Measurements from ENCODE around the gene CUEDC1. TPM values are rescaled to one million over a fixed set of nuclear protein-coding genes. Genes with fewer than 3 reads are reported as not detected.
A peak's percentile ranks its signal among the peaks of the same experiment; 100 is the strongest.

CUEDC1 gene, protein sequence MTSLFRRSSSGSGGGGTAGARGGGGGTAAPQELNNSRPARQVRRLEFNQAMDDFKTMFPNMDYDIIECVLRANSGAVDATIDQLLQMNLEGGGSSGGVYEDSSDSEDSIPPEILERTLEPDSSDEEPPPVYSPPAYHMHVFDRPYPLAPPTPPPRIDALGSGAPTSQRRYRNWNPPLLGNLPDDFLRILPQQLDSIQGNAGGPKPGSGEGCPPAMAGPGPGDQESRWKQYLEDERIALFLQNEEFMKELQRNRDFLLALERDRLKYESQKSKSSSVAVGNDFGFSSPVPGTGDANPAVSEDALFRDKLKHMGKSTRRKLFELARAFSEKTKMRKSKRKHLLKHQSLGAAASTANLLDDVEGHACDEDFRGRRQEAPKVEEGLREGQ
- total RNA-seq, result 10 to 100 TPM; 31.2 to 43.9 (median 34.3) TPM

DNA sequence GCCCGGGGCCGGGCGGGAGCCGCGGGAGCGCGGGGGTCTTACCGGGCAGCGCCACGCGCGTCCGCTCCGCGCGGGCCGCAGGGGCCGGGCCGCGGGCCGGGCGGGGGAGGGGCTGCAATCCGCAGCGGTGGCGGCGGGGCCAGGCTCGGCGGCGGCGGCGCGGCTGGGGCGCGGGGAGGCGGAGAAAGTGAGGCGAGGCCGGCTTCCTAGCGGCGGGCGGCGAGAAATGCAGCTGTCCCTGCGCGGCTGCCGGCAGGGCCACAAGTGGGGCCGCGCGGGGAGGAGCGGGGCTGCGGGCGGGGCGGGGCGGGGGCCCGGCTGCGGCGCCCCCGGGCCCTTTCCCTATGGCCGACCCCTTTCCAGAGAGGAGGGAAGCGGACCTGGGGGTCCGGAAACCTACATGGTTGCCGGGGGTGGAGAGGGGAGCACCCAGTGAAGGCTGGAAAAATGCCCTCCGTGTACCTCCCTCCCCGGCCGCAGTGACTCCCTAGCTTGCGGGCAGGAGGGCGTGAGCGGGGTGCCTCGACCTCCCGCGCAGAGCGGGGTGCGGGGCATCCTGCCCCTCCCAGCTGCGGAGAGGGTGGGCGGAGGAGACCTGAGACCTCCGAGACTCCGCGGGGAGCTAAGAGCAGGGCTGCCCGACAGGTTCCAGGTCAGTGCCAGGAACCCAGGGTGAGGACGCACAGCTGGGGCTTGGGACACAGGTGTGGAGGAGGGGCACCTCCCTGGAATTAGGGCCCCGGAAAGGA lies at the start of gene CUEDC1:
TSS of gene CUEDC1 (minus strand) at position 230 of the 749 bp plus-strand sequence. CDS start 69,848 bp downstream, outside the sequence.
- no peaks in the 10 kb centered on the region for H3K27me3 ChIP-seq
- peak within 1 kb of the TSS; percentile 82 to 99 (median 98) for H3K27ac ChIP-seq
- H3K9me3 ChIP-seq, result no peaks in the 10 kb centered on the region
- H3K4me3 ChIP-seq, result peak within 1 kb of the TSS; percentile 64 to 88 (median 78)
- peaks cover 54 to 58% of the 10 kb centered on the region in 2 donors for H3K4me1 ChIP-seq
- peak; percentile 72 to 79 for DNase-seq
- peak; percentile 69 to 76 for ATAC-seq
- no peaks in the 10 kb centered on the region for H3K36me3 ChIP-seq
- peak in 1 of 2 donors; percentile 50 for TF ChIP-seq POLR2A (IDR thresholded peaks at IDR 0.05)
- TF ChIP-seq, protein P1, sequence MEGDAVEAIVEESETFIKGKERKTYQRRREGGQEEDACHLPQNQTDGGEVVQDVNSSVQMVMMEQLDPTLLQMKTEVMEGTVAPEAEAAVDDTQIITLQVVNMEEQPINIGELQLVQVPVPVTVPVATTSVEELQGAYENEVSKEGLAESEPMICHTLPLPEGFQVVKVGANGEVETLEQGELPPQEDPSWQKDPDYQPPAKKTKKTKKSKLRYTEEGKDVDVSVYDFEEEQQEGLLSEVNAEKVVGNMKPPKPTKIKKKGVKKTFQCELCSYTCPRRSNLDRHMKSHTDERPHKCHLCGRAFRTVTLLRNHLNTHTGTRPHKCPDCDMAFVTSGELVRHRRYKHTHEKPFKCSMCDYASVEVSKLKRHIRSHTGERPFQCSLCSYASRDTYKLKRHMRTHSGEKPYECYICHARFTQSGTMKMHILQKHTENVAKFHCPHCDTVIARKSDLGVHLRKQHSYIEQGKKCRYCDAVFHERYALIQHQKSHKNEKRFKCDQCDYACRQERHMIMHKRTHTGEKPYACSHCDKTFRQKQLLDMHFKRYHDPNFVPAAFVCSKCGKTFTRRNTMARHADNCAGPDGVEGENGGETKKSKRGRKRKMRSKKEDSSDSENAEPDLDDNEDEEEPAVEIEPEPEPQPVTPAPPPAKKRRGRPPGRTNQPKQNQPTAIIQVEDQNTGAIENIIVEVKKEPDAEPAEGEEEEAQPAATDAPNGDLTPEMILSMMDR (IDR thresholded peaks at IDR 0.05 in 4 of 5, conservative IDR thresholded peaks at IDR 0.05 in 1 of 5), result peak in 4 of 5 experiments; percentile 34 to 64 (median 38)
- in situ Hi-C loops (cut with MboI; ENCODE audit: low sequenced_read_pairs in 4 of 4), result no loop called here
- intact Hi-C loops (cut with DNase I; ENCODE audit: low total_unique reads), result loop anchor here (2.0 kb wide), 1 partner anchor 31 kb away; no protein-coding TSS in a partner anchor

- intact Hi-C loops (cut with DNase I; ENCODE audit: low total_unique reads) (loop anchor here (10.0 kb wide), 1 partner anchor 339 kb away; no protein-coding TSS in a partner anchor), in situ Hi-C loops (cut with MboI; ENCODE audit: low sequenced_read_pairs in 4 of 4) (loop anchor here in 2 of 4 donors (10.0 to 25.0 kb wide), 2 partner anchors 108 to 111 kb away; no protein-coding TSS in a partner anchor)
- Histone ChIP-seq H3K27me3 (no peaks in the 10 kb centered on the region), H3K36me3 (peaks cover 0 to 52% of the 10 kb centered on the region in 2 donors), H3K4me3 (no peak overlapping the region), H3K4me1 (peaks cover 69% of the 10 kb centered on the region in 2 donors), H3K27ac (peak overlapping the region in 3 of 4 donors; percentile 96 to 100 (median 99)), H3K9me3 (no peaks in the 10 kb centered on the region)
- TF ChIP-seq, protein P1 (IDR thresholded peaks at IDR 0.05 in 4 of 5, conservative IDR thresholded peaks at IDR 0.05 in 1 of 5), result no peak
- no peak for TF ChIP-seq POLR2A (IDR thresholded peaks at IDR 0.05)
- DNase-seq (no peak), ATAC-seq (no peak)
These were observed 48.8 kb upstream of the CUEDC1 start for GRCh38 chr17:58004060-58004459.

DNA sequence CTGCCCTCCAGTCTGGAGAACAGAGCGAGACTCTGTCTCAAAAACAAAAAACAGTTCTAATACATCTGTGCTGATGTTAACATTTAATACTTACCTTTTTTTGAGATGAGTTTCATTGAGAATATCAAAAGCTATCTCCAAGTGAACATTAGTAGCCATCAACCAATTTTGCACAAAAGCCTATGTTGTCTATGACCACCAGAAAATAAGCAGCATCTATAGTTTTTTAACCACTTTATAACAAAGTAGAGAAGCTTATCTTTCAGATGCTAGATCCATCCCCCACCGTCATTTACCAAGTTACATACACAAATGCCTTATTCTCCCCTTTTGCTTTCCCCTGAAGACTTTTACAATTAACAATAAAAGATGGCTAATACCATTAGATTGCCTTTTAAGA lies 47.8 kb upstream of the CUEDC1 start:
- in situ Hi-C loops (cut with MboI; ENCODE audit: low sequenced_read_pairs in 4 of 4), result loop anchor here in 2 of 4 donors (10.0 to 25.0 kb wide), 2 partner anchors 109 to 112 kb away; no protein-coding TSS in a partner anchor
- ATAC-seq (no peak), DNase-seq (no peak)
- H3K27ac ChIP-seq, result peak overlapping the region in 3 of 4 donors; percentile 33 to 99 (median 96)
- H3K9me3 ChIP-seq, result no peaks in the 10 kb centered on the region
- H3K4me3 ChIP-seq, result no peak overlapping the region
- H3K36me3 ChIP-seq, result peaks cover 0 to 53% of the 10 kb centered on the region in 2 donors
- TF ChIP-seq POLR2A (IDR thresholded peaks at IDR 0.05), result no peak
- TF ChIP-seq, protein P1 (IDR thresholded peaks at IDR 0.05 in 4 of 5, conservative IDR thresholded peaks at IDR 0.05 in 1 of 5), result no peak
- intact Hi-C loops (cut with DNase I; ENCODE audit: low total_unique reads), result loop anchor here (10.0 kb wide), 1 partner anchor 338 kb away; no protein-coding TSS in a partner anchor
- peaks cover 63 to 64% of the 10 kb centered on the region in 2 donors for H3K4me1 ChIP-seq
- no peaks in the 10 kb centered on the region for H3K27me3 ChIP-seq

DNA sequence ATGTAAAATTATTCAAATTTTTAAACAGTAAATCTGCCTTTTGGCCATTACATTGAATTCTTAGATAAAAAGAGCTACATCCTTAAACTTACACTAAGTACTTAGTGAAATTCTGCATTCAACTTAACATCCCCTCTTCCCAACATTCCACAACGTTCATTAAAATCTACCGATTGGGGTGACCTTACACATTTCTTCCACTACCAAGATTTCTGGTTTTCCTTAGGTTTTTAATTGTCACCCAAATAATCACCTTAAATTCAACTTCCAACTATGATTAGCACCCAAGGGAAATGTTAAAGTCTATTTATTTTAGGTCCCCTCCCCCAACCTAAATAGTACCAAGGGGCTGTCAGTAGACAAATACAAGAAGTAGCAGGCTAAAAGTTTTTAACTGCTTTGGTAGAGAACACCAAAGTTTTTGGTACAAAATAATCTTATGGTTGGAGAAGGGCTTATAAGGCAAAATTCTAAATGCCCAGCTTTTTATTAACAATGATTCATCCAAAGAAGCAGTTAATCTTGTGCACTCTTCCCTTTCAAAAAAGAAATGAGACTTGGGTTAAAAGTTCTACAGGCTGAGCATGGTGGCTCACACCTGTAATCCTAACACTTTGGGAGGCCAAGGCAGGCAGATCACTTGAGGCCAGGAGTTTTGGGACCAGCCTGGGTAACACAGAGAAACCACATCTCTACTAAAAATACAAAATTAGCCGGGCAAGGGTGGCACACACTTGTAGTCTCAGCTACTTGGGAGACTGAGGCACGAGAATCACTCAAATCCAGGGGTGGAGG lies 47.1 kb upstream of the CUEDC1 start:
- intact Hi-C loops (cut with DNase I; ENCODE audit: low total_unique reads), result loop anchor here (10.0 kb wide), 1 partner anchor 338 kb away; no protein-coding TSS in a partner anchor

More for the DNA sequence above, 47.1 kb upstream of the CUEDC1 start:
- in situ Hi-C loops (cut with MboI; ENCODE audit: low sequenced_read_pairs in 4 of 4), result loop anchor here in 2 of 4 donors (10.0 to 25.0 kb wide), 2 partner anchors 110 to 112 kb away; no protein-coding TSS in a partner anchor
- no peaks in the 10 kb centered on the region for H3K27me3 ChIP-seq
- H3K4me1 ChIP-seq, result peaks cover 60 to 62% of the 10 kb centered on the region in 2 donors
- H3K4me3 ChIP-seq, result no peak overlapping the region
- peak overlapping the region in 3 of 4 donors; percentile 20 to 99 (median 30) for H3K27ac ChIP-seq
- peaks cover 0 to 59% of the 10 kb centered on the region in 2 donors for H3K36me3 ChIP-seq
- no peak for TF ChIP-seq POLR2A (IDR thresholded peaks at IDR 0.05)
- TF ChIP-seq, protein P1 (IDR thresholded peaks at IDR 0.05 in 4 of 5, conservative IDR thresholded peaks at IDR 0.05 in 1 of 5), result no peak
- no peaks in the 10 kb centered on the region for H3K9me3 ChIP-seq
- ATAC-seq (no peak), DNase-seq (no peak)
